Peyer's patch (tissue), 4 donors: ENCODE data around the gene P2RY1. TPM values are rescaled to one million over a fixed set of nuclear protein-coding genes. Genes with fewer than 3 reads are reported as not detected.
"Not testable (repeated sequence)": the region's sequence is repeated elsewhere in the genome, so short reads cannot be mapped to it uniquely, and the experiment has no call there.

Experiments
- DNase-seq, 3 donors: peaks; one replicate each; pipeline ENCODE4 v3.0.0-alpha.2; 2017 to 2019
- H3K27ac ChIP-seq, 4 donors: fragments of 200-600 bp; sonication (generic); one replicate each; pipeline ENCODE4 v1.5.1; 2016 to 2019
- H3K27me3 ChIP-seq, 2 donors: fragments of 200-600 bp; sonication (generic); one replicate each; pipeline ENCODE4 v1.5.1; 2019
- H3K36me3 ChIP-seq, 3 donors: fragments of 200-600 bp; sonication (generic); one replicate each; pipeline ENCODE4 v1.5.1; 2016 to 2019
- H3K4me1 ChIP-seq, 4 donors: fragments of 200-600 bp; sonication (generic); one replicate each; pipeline ENCODE4 v1.5.1; 2016 to 2019
- H3K4me3 ChIP-seq, 4 donors: fragments of 200-600 bp; sonication (generic); 1 replicate in 3 of 4; 2 replicates in 1 of 4; pipeline ENCODE4 v1.5.1; 2016 to 2019; ENCODE audit warnings: mild to moderate bottlenecking in 1 of 4
- H3K9me3 ChIP-seq, 4 donors: fragments of 200-600 bp; sonication (generic); one replicate each; pipeline ENCODE4 v1.5.1; 2016 to 2019; ENCODE audit warnings: mild to moderate bottlenecking in 1 of 4
- CTCF ChIP-seq, 6 experiments: fragments of 450-650 bp in 4 of 6; fragments of 200-600 bp in 2 of 6; sonication (generic) in 1 of 6; IDR thresholded peaks; one replicate each; pipeline ENCODE4 v1.5.1; 2017 to 2019; ENCODE audit warnings: antibody characterized with exemption in 6 of 6, mild to moderate bottlenecking in 3 of 6, moderate library complexity in 1 of 6
- POLR2A ChIP-seq, 2 donors: fragments of 450-650 bp; IDR thresholded peaks; one replicate each; pipeline ENCODE4 v1.5.1; 2017; ENCODE audit warnings: antibody characterized with exemption in 2 of 2, mild to moderate bottlenecking in 2 of 2, moderate library complexity in 2 of 2
- total RNA-seq, 4 donors: library from RNA; depleted of rRNA; stranded (reverse); fragments of >200 nt; gene quantifications; one replicate each; pipeline ENCODE4 v1.1.0, GENCODE V29; 2016

The P2RY1 gene
- total RNA-seq, 4 donors from 2014 or later, result 5.0 to 17.7 (median 13.0) TPM

GRCh38 chr3:152870027-152870426, 35.1 kb downstream of the P2RY1 start:
- H3K36me3 ChIP-seq, result no peaks in the 10 kb centered on the region
- peaks cover 0 to 4% (median 0%) of the 10 kb centered on the region in 4 donors for H3K9me3 ChIP-seq
- DNase-seq, result no peak
- H3K4me3 ChIP-seq, result no peak overlapping the region
- H3K27ac ChIP-seq, result no peak overlapping the region
- no peaks in the 10 kb centered on the region for H3K4me1 ChIP-seq
- H3K27me3 ChIP-seq, result no peaks in the 10 kb centered on the region
- no peak for TF ChIP-seq CTCF (IDR thresholded peaks at IDR 0.05)
- no peak for TF ChIP-seq POLR2A (IDR thresholded peaks at IDR 0.05)

DNA sequence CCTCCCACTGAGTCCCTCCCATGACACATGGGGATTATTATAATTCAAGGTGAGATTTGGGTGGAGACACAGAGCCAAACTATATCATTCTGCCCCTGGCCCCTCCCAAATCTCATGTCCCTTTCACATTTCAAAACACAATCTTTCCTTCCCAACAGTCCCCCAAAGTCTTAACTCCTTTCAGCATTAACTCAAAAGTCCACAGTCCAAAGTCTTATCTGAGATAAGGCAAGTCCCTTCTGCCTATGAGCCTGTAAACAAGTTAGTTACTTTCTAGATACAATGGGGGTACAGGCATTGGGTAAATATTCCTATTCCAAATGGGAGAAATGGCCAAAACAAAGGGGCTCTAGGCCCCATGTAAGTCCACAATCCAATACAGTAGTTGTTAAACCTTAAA, 38.4 kb downstream of the P2RY1 start:
- DNase-seq, H3K27ac ChIP-seq, H3K9me3 ChIP-seq, H3K4me3 ChIP-seq, H3K4me1 ChIP-seq, H3K27me3 ChIP-seq, H3K36me3 ChIP-seq: not testable (repeated sequence)

DNA sequence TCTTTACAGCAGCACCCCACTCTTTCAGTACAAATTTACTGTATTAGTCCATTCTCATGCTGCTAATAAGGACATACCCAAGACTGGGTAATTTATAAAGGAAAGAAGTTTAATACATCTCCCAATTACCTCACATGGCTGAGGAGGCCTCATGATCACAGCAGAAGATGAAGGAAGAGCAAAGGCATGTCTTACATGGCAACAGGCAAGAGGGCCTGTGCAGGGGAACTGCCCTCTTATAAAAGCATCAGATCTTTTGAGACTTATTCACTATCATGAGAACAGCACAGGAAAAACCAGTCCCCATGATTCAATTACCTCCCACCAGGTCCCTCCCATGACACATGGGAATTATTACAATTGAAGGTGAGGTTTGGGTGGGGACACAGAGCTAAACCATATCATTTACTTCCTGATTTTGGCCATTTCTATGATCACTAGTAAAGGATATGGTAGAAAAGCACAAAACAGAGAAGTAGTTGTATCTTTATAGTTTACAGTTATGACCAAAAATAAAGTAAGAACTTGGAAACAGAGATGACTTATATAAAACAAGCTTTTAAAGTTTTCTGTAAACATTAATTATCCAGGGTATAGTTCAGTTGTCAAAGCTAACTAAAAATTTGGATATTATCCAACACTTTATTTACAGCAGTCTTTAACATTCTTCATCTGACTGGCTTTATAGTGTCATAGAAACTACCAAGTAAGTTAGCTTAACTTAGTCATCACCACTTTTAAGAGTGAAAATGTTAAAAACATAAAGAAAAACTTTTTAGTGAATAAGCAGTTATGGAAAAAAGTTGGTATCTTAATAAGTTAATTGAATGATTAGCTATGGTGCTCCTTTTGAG, 40.2 kb downstream of the P2RY1 start:
- H3K27ac ChIP-seq, result no peak overlapping the region
- H3K4me3 ChIP-seq, result no peak overlapping the region
- no peaks in the 10 kb centered on the region for H3K36me3 ChIP-seq
- no peaks in the 10 kb centered on the region for H3K27me3 ChIP-seq
- peaks cover 0 to 4% (median 0%) of the 10 kb centered on the region in 4 donors for H3K9me3 ChIP-seq
- H3K4me1 ChIP-seq, result no peaks in the 10 kb centered on the region
- TF ChIP-seq POLR2A (IDR thresholded peaks at IDR 0.05), result no peak
- TF ChIP-seq CTCF (IDR thresholded peaks at IDR 0.05), result no peak
- DNase-seq, result no peak

- Histone ChIP-seq H3K27me3 (no peaks in the 10 kb centered on the region), H3K4me3 (no peak overlapping the region), H3K36me3 (no peaks in the 10 kb centered on the region), H3K9me3 (no peaks in the 10 kb centered on the region), H3K27ac (no peak overlapping the region), H3K4me1 (no peaks in the 10 kb centered on the region)
- TF ChIP-seq POLR2A (IDR thresholded peaks at IDR 0.05), result no peak
- no peak for TF ChIP-seq CTCF (IDR thresholded peaks at IDR 0.05)
- DNase-seq, result no peak
Measured at GRCh38 chr3:152879130-152879789, 44.3 kb downstream of the P2RY1 start.

DNA sequence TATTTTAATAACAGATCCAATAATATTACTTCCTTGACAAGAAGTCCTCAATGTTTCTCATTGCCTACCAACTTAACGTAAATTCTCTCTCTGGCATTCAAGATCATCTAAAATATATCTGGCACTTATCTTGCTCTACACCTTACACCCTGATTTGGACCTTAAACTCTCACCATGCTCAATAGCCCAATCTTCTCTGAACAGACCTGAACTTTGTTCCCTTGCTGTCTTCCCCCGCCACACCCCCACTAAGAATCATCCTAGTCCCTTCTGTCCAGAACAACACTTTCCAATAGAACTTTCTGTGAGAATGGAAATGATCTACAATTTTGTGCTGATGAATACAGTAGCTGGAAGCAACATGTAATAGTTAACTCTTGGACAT, 44.9 kb downstream of the P2RY1 start:
- Histone ChIP-seq H3K27ac (no peak overlapping the region), H3K9me3 (no peaks in the 10 kb centered on the region), H3K4me3 (no peak overlapping the region), H3K36me3 (no peaks in the 10 kb centered on the region), H3K27me3 (no peaks in the 10 kb centered on the region), H3K4me1 (no peaks in the 10 kb centered on the region)
- TF ChIP-seq CTCF (IDR thresholded peaks at IDR 0.05) (no peak), POLR2A (IDR thresholded peaks at IDR 0.05) (no peak)
- DNase-seq, result no peak

GRCh38 chr3:152885076-152885475, 50.1 kb downstream of the P2RY1 start:
- TF ChIP-seq POLR2A (IDR thresholded peaks at IDR 0.05) (no peak), CTCF (IDR thresholded peaks at IDR 0.05) (no peak)
- no peak for DNase-seq
- H3K27me3 ChIP-seq, result no peaks in the 10 kb centered on the region
- H3K36me3 ChIP-seq, result no peaks in the 10 kb centered on the region
- H3K9me3 ChIP-seq, result no peaks in the 10 kb centered on the region
- no peak overlapping the region for H3K27ac ChIP-seq
- no peak overlapping the region for H3K4me3 ChIP-seq
- H3K4me1 ChIP-seq, result no peaks in the 10 kb centered on the region
